Transverse colon (tissue), 4 donors: ENCODE results near the gene CDKL4. TPM values are rescaled to one million over a fixed set of nuclear protein-coding genes. Genes with fewer than 3 reads are reported as not detected.
"Not testable (repeated sequence)": the region's sequence is repeated elsewhere in the genome, so short reads cannot be mapped to it uniquely, and the experiment has no call there.

Source experiments
- DNase-seq: peaks from one replicate; pipeline ENCODE4 v3.0.0-alpha.2; 2019
- H3K27ac ChIP-seq, 4 donors: fragments of 200-600 bp; sonication (generic); 2 replicates each; pipeline ENCODE4 v1.5.1; 2016 to 2018; ENCODE audit warnings: inconsistent platforms in 4 of 4
- H3K27me3 ChIP-seq: fragments of 200-600 bp; sonication (generic); 2 replicates; pipeline ENCODE4 v1.5.1; 2017; ENCODE audit warnings: inconsistent platforms
- H3K36me3 ChIP-seq, 4 donors: fragments of 200-600 bp; sonication (generic); 2 replicates each; pipeline ENCODE4 v1.5.1; 2017 to 2019; ENCODE audit warnings: inconsistent platforms in 4 of 4
- H3K4me1 ChIP-seq, 4 donors: fragments of 200-600 bp; sonication (generic); 2 replicates each; pipeline ENCODE4 v1.5.1; 2017 to 2020; ENCODE audit warnings: inconsistent platforms in 4 of 4
- H3K4me3 ChIP-seq, 4 donors: fragments of 200-600 bp; sonication (generic); 1 replicate in 1 of 4; 2 replicates in 3 of 4; pipeline versions ENCODE4 v1.5.1 to v1.6.1; 2017 to 2019; ENCODE audit warnings: inconsistent platforms in 4 of 4
- H3K9me3 ChIP-seq, 2 donors: fragments of 200-600 bp; sonication (generic); 2 replicates each; pipeline ENCODE4 v1.5.1; 2017 to 2019; ENCODE audit warnings: inconsistent platforms in 2 of 2
- EP300 ChIP-seq: sonication (generic); formaldehyde crosslinking; IDR thresholded peaks from one replicate; pipeline ENCODE4 v1.6.1; 2017; ENCODE audit warnings: antibody characterized with exemption, low read depth
- POLR2A ChIP-seq: fragments of 450-650 bp; IDR thresholded peaks from one replicate; pipeline ENCODE4 v1.6.1; 2016; ENCODE audit warnings: antibody characterized with exemption, mild to moderate bottlenecking, moderate library complexity
- POLR2AphosphoS5 ChIP-seq, 3 donors: sonication (generic); formaldehyde crosslinking; IDR thresholded peaks; one replicate each; pipeline ENCODE4 v1.6.1; 2016; ENCODE audit warnings: antibody characterized with exemption in 3 of 3
- WGBS, 2 donors: methylation state at CpG; one replicate each; pipeline ENCODE4 v1.1.5; 2018; ENCODE audit warnings: low coverage in 1 of 2; 5-methylcytosine and 5-hydroxymethylcytosine counted together
- in situ Hi-C, 4 donors: fragments of 200-750 bp; cut with MboI; loops; one replicate each; pipeline versions ENCODE4 v1.15.0 to v1.15.1; 2017; ENCODE audit warnings: low sequenced_read_pairs in 3 of 4, low pct_ligation_motif_present in 1 of 4, low pct_unique_long_range_greater_than_20kb in 1 of 4
- intact Hi-C: fragments of 100-400 bp; cut with DNase I; formaldehyde crosslinking; loops from one replicate; pipeline ENCODE4 v1.15.1; 2023; ENCODE audit warnings: low total_unique reads
- total RNA-seq, 4 donors: library from RNA; depleted of rRNA; stranded (reverse); fragments of >200 nt; gene quantifications; one replicate each; pipeline ENCODE4 v1.1.0, GENCODE V29; 2016
- TF ChIP-seq, protein P1 (sequence below), 5 experiments: fragments of 200-600 bp in 3 of 5; fragments of 450-650 bp in 2 of 5; sonication (generic) in 3 of 5; IDR thresholded peaks; 1 replicate in 2 of 5; 2 replicates in 3 of 5; pipeline ENCODE4 v1.5.1; 2016 to 2017; ENCODE audit warnings: antibody characterized with exemption in 5 of 5, inconsistent platforms in 3 of 5, mild to moderate bottlenecking in 2 of 5, moderate library complexity in 1 of 5

The CDKL4 gene
- total RNA-seq, 4 donors from 2014 or later: 0.79 to 1.5 TPM; not detected in 2

DNA sequence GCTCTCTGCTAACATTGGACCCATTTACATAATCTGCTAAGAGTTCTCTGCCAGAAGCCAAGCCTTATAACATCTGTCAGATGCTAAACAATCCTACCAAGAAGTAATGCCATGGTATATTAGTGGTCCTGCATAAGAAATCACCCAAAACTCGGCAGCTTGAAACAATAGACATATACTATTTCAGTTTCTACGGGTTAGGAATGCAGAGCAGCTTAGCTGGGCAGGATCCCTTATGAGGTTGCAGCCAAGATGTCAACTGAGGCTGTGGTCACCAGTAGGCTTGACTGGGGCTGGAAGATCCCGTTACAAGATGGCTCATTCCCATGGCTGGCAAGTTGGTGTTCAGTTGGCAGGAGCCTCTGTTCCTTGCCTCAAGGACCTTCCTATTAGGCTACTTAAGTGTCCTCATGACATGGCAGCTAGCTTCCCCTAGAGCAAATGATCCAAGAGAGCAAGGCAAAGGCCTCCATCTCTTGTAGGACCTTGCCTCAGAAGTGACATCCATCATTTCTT, 97.8 kb downstream of the CDKL4 start:
- Histone ChIP-seq H3K4me3 (no peak overlapping the region), H3K4me1 (no peaks in the 10 kb centered on the region), H3K27ac (no peak overlapping the region), H3K9me3 (no peaks in the 10 kb centered on the region), H3K36me3 (no peaks in the 10 kb centered on the region), H3K27me3 (no peaks in the 10 kb centered on the region)
- WGBS, 2 donors: 85% methylated on average over 3 of the region's 3 CpGs; no CpG with 5 or more reads in 1 of the 2 donors
- in situ Hi-C loops: no loop called here
- DNase-seq: no peak
- TF ChIP-seq EP300 (no peak), POLR2A (no peak), POLR2AphosphoS5 (IDR thresholded peaks at IDR 0.05) (no peak)
- TF ChIP-seq, protein P1, sequence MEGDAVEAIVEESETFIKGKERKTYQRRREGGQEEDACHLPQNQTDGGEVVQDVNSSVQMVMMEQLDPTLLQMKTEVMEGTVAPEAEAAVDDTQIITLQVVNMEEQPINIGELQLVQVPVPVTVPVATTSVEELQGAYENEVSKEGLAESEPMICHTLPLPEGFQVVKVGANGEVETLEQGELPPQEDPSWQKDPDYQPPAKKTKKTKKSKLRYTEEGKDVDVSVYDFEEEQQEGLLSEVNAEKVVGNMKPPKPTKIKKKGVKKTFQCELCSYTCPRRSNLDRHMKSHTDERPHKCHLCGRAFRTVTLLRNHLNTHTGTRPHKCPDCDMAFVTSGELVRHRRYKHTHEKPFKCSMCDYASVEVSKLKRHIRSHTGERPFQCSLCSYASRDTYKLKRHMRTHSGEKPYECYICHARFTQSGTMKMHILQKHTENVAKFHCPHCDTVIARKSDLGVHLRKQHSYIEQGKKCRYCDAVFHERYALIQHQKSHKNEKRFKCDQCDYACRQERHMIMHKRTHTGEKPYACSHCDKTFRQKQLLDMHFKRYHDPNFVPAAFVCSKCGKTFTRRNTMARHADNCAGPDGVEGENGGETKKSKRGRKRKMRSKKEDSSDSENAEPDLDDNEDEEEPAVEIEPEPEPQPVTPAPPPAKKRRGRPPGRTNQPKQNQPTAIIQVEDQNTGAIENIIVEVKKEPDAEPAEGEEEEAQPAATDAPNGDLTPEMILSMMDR (IDR thresholded peaks at IDR 0.05): no peak
- intact Hi-C loops: no loop called here

DNA sequence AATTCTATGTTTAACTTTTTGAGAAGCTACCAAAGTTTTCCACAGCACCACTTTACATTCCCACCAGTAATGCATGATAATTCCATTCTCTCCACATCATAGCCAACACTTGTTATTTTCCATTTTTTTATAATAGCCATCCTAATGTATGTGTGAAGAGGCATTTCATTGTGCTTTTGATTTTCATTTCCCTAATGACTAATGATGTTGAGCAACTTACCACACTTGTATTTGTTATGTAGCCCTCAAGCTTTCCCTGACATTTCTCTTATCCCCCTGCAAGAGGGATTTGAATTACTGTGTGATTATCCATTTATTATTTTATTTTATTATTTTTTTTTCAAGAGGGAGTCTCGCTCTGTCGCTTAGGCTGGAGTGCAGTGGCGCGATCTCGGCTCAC, 99.4 kb downstream of the CDKL4 start:
- Histone ChIP-seq H3K4me1 (no peaks in the 10 kb centered on the region), H3K4me3 (no peak overlapping the region), H3K9me3 (no peaks in the 10 kb centered on the region), H3K27ac (no peak overlapping the region), H3K27me3 (no peaks in the 10 kb centered on the region), H3K36me3 (no peaks in the 10 kb centered on the region)
- in situ Hi-C loops: no loop called here
- 98 to 100% methylated on average over 5 of the region's 5 CpGs for WGBS, 2 donors
- intact Hi-C loops: no loop called here
- DNase-seq: no peak
- TF ChIP-seq POLR2A (no peak), EP300 (no peak), POLR2AphosphoS5 (IDR thresholded peaks at IDR 0.05) (no peak)
- TF ChIP-seq, protein P1 (IDR thresholded peaks at IDR 0.05): no peak

GRCh38 chr2:39142904-39143605, 100.7 kb downstream of the CDKL4 start:
- TF ChIP-seq POLR2A (no peak), POLR2AphosphoS5 (IDR thresholded peaks at IDR 0.05) (no peak), EP300 (no peak)
- TF ChIP-seq, protein P1 (IDR thresholded peaks at IDR 0.05): no peak
- no peaks in the 10 kb centered on the region for H3K36me3 ChIP-seq
- 79 to 88% methylated on average over 3 of the region's 3 CpGs for WGBS, 2 donors
- H3K27me3 ChIP-seq: no peaks in the 10 kb centered on the region
- H3K27ac ChIP-seq: no peak overlapping the region
- no peak overlapping the region for H3K4me3 ChIP-seq
- no peak for DNase-seq
- H3K9me3 ChIP-seq: no peaks in the 10 kb centered on the region
- no peaks in the 10 kb centered on the region for H3K4me1 ChIP-seq
- intact Hi-C loops (no loop called here), in situ Hi-C loops (no loop called here)

DNA sequence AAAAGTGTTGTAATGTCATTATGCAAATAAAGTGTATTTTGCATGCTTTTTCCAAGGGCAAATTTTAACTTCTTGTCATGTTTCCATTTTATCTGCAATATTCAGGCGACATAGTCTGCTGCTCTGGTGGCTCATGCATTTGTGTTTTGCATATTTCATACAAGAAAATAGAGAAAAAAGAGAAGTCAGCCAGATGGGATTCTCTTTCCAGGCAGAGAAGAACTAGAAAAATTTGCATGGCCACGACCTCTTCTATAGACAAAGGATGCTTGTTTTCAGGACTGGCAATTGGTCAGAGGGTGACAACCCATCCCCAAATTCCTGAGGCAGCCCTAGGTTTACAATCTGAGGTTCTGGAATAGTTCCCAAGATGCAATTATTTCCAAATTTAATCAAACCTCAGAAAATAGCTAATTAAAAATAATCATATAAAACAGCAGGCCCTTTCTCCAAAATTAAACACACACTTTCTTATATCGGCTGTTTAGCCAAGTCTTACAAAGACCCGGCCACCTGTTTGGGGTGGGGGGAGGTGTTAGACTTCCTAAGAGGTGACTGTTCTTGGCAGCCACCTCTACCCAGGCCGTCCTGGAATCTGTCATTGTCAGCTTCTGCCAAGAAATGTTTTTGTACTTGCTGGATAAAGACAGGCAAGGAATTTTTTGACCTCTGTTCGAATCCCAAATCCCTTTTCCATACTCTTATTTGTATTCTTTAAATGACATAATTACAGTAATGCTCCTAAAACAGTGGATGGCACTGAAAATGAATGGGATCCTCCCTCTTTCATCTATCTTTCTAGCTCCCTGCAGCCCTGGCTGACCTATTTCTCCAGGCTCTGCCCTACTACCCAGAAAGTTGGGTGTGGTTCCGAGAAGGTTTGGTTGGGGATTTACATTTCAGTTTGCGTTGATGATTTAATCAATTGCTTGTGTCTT, 102.2 kb downstream of the CDKL4 start:
- Histone ChIP-seq H3K27me3 (no peaks in the 10 kb centered on the region), H3K4me3 (no peak overlapping the region), H3K9me3 (no peaks in the 10 kb centered on the region), H3K4me1 (no peaks in the 10 kb centered on the region), H3K36me3 (no peaks in the 10 kb centered on the region), H3K27ac (no peak overlapping the region)
- intact Hi-C loops: no loop called here
- WGBS, 2 donors: 50 to 70% methylated on average over 6 to 8 of the region's 8 CpGs
- TF ChIP-seq, protein P1 (IDR thresholded peaks at IDR 0.05): no peak
- TF ChIP-seq EP300: no peak
- TF ChIP-seq POLR2A: no peak
- no peak for TF ChIP-seq POLR2AphosphoS5 (IDR thresholded peaks at IDR 0.05)
- in situ Hi-C loops: no loop called here
- no peak for DNase-seq

DNA sequence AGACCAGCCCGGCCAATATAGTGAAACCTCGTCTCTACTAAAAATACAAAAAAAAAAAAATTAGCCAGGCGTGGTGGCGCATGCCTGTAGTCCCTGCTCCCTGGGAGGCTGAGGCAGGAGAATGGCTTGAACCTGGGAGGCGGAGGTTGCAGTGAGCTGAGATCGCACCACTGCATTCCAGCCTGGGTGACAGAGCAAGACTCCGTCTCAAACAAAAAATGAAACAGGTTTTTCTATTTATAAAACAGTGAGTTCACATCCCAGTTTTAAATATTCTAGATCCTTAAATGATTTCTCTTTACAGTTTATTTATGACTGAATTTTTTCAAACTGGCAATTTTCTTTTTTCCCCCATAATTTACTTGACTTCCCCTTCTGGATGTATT, 102.8 kb downstream of the CDKL4 start:
- DNase-seq, H3K27me3 ChIP-seq, in situ Hi-C loops, H3K27ac ChIP-seq, H3K4me1 ChIP-seq, intact Hi-C loops, H3K36me3 ChIP-seq, H3K4me3 ChIP-seq, H3K9me3 ChIP-seq: not testable (repeated sequence)
- WGBS, 2 donors: 73 to 85% methylated on average over 7 of the region's 7 CpGs
